ENCODE data around the gene GPX1.
A peak's percentile ranks its signal among the peaks of the same experiment; 100 is the strongest.
"Not testable (repeated sequence)": the region's sequence is repeated elsewhere in the genome, so short reads cannot be mapped to it uniquely, and the experiment has no call there.

Gene GPX1

GRCh38 chr3:49333091-49333490 lies 25.1 kb downstream of the GPX1 start:
- Histone ChIP-seq H3K9me3 (no peaks in the 10 kb centered on the region), H3K4me3 (ENCODE audit: low read depth in 1 of 2, low read length in 1 of 2) (peak overlapping the region; percentile 28 to 49), H3K4me1 (ENCODE audit: control insufficient read depth in 1 of 2, insufficient read depth in 1 of 2, low read depth in 1 of 2, low read length in 1 of 2) (peaks cover 42 to 51% of the 10 kb centered on the region in 2 experiments), H3K27ac (peak overlapping the region; percentile 89), H3K27me3 (no peaks in the 10 kb centered on the region), H3K36me3 (peaks cover 89% of the 10 kb centered on the region)
- TF ChIP-seq, protein P1, sequence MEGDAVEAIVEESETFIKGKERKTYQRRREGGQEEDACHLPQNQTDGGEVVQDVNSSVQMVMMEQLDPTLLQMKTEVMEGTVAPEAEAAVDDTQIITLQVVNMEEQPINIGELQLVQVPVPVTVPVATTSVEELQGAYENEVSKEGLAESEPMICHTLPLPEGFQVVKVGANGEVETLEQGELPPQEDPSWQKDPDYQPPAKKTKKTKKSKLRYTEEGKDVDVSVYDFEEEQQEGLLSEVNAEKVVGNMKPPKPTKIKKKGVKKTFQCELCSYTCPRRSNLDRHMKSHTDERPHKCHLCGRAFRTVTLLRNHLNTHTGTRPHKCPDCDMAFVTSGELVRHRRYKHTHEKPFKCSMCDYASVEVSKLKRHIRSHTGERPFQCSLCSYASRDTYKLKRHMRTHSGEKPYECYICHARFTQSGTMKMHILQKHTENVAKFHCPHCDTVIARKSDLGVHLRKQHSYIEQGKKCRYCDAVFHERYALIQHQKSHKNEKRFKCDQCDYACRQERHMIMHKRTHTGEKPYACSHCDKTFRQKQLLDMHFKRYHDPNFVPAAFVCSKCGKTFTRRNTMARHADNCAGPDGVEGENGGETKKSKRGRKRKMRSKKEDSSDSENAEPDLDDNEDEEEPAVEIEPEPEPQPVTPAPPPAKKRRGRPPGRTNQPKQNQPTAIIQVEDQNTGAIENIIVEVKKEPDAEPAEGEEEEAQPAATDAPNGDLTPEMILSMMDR (IDR thresholded peaks at IDR 0.05), result no peak

DNA sequence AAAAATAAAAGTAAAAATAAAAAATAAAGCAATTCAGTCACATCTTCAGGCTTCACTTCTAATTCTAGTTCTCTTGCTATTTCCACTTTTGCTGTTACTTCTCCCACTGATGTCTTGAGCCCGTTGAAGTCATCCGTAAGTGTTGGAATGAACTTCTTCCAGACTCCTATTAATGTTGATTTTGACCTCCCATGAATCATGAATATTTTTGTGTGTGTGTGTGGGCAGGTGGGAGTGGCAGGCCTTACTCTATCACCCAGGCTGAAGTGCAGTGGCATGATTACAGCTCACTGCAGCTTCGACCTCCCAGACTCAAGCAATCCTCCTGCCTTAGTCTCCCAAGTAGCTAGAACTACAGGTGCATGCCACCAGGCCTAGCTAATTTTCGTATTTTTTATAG lies 29.0 kb downstream of the GPX1 start:
- Histone ChIP-seq H3K4me1 (ENCODE audit: control insufficient read depth in 1 of 2, insufficient read depth in 1 of 2, low read depth in 1 of 2, low read length in 1 of 2) (peaks cover 22 to 23% of the 10 kb centered on the region in 2 experiments), H3K9me3 (no peaks in the 10 kb centered on the region), H3K27ac (peak overlapping the region; percentile 48), H3K4me3 (ENCODE audit: low read depth in 1 of 2, low read length in 1 of 2) (no peak overlapping the region), H3K27me3 (no peaks in the 10 kb centered on the region), H3K36me3 (peaks cover 93% of the 10 kb centered on the region)
- TF ChIP-seq, protein P1 (IDR thresholded peaks at IDR 0.05), result no peak

GRCh38 chr3:49328350-49328749 lies 29.8 kb downstream of the GPX1 start:
- peaks cover 93% of the 10 kb centered on the region for H3K36me3 ChIP-seq

DNA sequence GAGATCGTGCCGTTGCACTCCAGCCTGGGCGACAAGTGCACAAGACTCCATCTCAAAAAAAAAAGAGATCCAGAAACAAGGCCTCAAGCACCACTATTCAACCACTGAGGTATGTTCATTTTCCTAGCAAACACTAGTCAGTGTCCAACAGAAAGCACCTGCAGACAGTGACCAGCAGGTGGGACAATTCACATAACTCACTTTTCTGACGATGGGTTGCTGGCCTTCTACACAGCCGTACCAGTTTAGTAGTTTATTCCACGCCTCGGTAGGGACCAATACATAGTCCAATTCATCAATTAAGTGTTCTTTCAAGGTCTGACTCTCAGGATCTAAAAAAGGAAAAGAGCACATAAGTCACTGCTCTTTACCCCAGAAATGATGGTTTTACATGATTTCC lies 30.7 kb downstream of the GPX1 start:
- no peak overlapping the region for H3K27ac ChIP-seq
- H3K36me3 ChIP-seq, result peaks cover 99% of the 10 kb centered on the region
- peaks cover 5 to 6% of the 10 kb centered on the region in 2 experiments for H3K4me1 ChIP-seq (ENCODE audit: control insufficient read depth in 1 of 2, insufficient read depth in 1 of 2, low read depth in 1 of 2, low read length in 1 of 2)
- no peaks in the 10 kb centered on the region for H3K9me3 ChIP-seq
- no peak overlapping the region for H3K4me3 ChIP-seq (ENCODE audit: low read depth in 1 of 2, low read length in 1 of 2)
- TF ChIP-seq, protein P1 (IDR thresholded peaks at IDR 0.05), result peak; percentile 24
- no peaks in the 10 kb centered on the region for H3K27me3 ChIP-seq

More at GRCh38 chr3:49328350-49328749, 29.8 kb downstream of the GPX1 start:
- Histone ChIP-seq H3K27ac (peak overlapping the region; percentile 48), H3K4me1 (ENCODE audit: control insufficient read depth in 1 of 2, insufficient read depth in 1 of 2, low read depth in 1 of 2, low read length in 1 of 2) (peaks cover 13 to 15% of the 10 kb centered on the region in 2 experiments)
- H3K4me3 ChIP-seq (ENCODE audit: low read depth in 1 of 2, low read length in 1 of 2); H3K27me3 ChIP-seq; H3K9me3 ChIP-seq: not testable (repeated sequence)

DNA sequence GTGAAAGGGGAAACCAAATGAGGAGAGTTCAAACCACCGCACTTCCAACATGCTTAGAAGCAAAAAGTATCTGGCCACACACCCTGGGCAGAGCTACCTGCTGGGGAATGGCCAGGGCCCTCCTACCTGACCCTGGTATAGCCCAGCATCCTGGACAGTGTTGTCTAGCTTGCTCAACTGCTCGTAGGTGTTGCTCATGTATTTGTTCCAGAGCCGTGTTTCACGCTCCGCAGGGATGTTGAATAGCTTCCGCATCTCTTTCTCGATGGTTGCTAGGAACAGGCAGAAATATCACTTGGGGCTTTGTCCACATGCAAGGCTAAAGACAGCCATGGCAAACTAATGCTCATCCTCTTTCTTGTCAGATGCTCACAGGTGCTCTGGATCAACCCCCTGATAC lies 33.4 kb downstream of the GPX1 start:
- H3K36me3 ChIP-seq, result peaks cover 100% of the 10 kb centered on the region

GRCh38 chr3:49316696-49317457 lies 41.3 kb downstream of the GPX1 start:
- H3K4me3 ChIP-seq (ENCODE audit: low read depth in 1 of 2, low read length in 1 of 2), result no peak overlapping the region
- H3K36me3 ChIP-seq, result peaks cover 99% of the 10 kb centered on the region
- H3K9me3 ChIP-seq, result no peaks in the 10 kb centered on the region
- no peak overlapping the region for H3K27ac ChIP-seq
- H3K4me1 ChIP-seq (ENCODE audit: control insufficient read depth in 1 of 2, insufficient read depth in 1 of 2, low read depth in 1 of 2, low read length in 1 of 2), result no peaks in the 10 kb centered on the region
- TF ChIP-seq, protein P1 (IDR thresholded peaks at IDR 0.05), result no peak
- no peaks in the 10 kb centered on the region for H3K27me3 ChIP-seq

More for the DNA sequence above, 33.4 kb downstream of the GPX1 start:
- H3K27ac ChIP-seq, result no peak overlapping the region
- TF ChIP-seq, protein P1 (IDR thresholded peaks at IDR 0.05), result no peak
- no peaks in the 10 kb centered on the region for H3K4me1 ChIP-seq (ENCODE audit: control insufficient read depth in 1 of 2, insufficient read depth in 1 of 2, low read depth in 1 of 2, low read length in 1 of 2)
- no peak overlapping the region for H3K4me3 ChIP-seq (ENCODE audit: low read depth in 1 of 2, low read length in 1 of 2)
- H3K9me3 ChIP-seq, result no peaks in the 10 kb centered on the region
- H3K27me3 ChIP-seq, result no peaks in the 10 kb centered on the region
